Sigmoid colon (tissue), 7 donors: ENCODE data around the gene RTN4. TPM values are rescaled to one million over a fixed set of nuclear protein-coding genes. Genes with fewer than 3 reads are reported as not detected.
A peak's percentile ranks its signal among the peaks of the same experiment; 100 is the strongest.

Experiments
- DNase-seq: peaks from one replicate; pipeline ENCODE4 v3.0.0-alpha.2; 2019
- H3K27ac ChIP-seq, 4 donors: fragments of 200-600 bp; sonication (generic); one replicate each; pipeline ENCODE4 v1.5.1; 2016 to 2019; ENCODE audit warnings: mild to moderate bottlenecking in 1 of 4
- H3K27me3 ChIP-seq, 3 donors: fragments of 200-600 bp; sonication (generic); one replicate each; pipeline ENCODE4 v1.5.1; 2019; ENCODE audit warnings: mild to moderate bottlenecking in 1 of 3
- H3K36me3 ChIP-seq, 4 donors: fragments of 200-600 bp; sonication (generic); one replicate each; pipeline ENCODE4 v1.5.1; 2016 to 2019
- H3K4me1 ChIP-seq, 4 donors: fragments of 200-600 bp; sonication (generic); one replicate each; pipeline ENCODE4 v1.5.1; 2017 to 2019
- H3K4me3 ChIP-seq, 4 donors: fragments of 200-600 bp; sonication (generic); one replicate each; pipeline ENCODE4 v1.5.1; 2017 to 2019; ENCODE audit warnings: mild to moderate bottlenecking in 2 of 4, moderate library complexity in 1 of 4
- H3K9me3 ChIP-seq, 4 donors: fragments of 200-600 bp in 3 of 4; sonication (generic) in 3 of 4; one replicate each; pipeline versions ENCODE4 v1.5.1 to v1.6.1; 2013 to 2019
- EP300 ChIP-seq, 4 donors: sonication (generic); formaldehyde crosslinking; IDR thresholded peaks; one replicate each; pipeline ENCODE4 v1.6.1; 2017; ENCODE audit warnings: antibody characterized with exemption in 4 of 4
- POLR2A ChIP-seq, 2 donors: fragments of 450-650 bp; IDR thresholded peaks; one replicate each; pipeline ENCODE4 v1.6.1; 2016; ENCODE audit warnings: antibody characterized with exemption in 2 of 2, mild to moderate bottlenecking in 2 of 2, moderate library complexity in 2 of 2
- POLR2AphosphoS5 ChIP-seq, 4 donors: sonication (generic); formaldehyde crosslinking; IDR thresholded peaks; one replicate each; pipeline ENCODE4 v1.6.1; 2017; ENCODE audit warnings: antibody characterized with exemption in 4 of 4
- WGBS, 2 donors: extraction: QIAGEN DNeasy Blood & Tissue Kit; methylation state at CpG; one replicate each; pipeline ENCODE4 v1.1.7; 2013; 5-methylcytosine and 5-hydroxymethylcytosine counted together
- intact Hi-C: fragments of 100-400 bp; cut with DNase I; formaldehyde crosslinking; loops from one replicate; pipeline ENCODE4 v1.15.1; 2023
- polyA plus RNA-seq, 3 donors: library from polyadenylated mRNA; stranded (reverse); fragments of 200-250 nt; gene quantifications; one replicate each; pipeline ENCODE4 v1.2.3, GENCODE V29; 2013
- total RNA-seq, 4 donors: library from RNA; depleted of rRNA; stranded (reverse); fragments of >200 nt; gene quantifications; one replicate each; pipeline ENCODE4 v1.1.0, GENCODE V29; 2016
- TF ChIP-seq, protein P1 (sequence below), 4 experiments: fragments of 450-650 bp in 3 of 4; fragments of 200-600 bp in 1 of 4; IDR thresholded peaks; one replicate each; pipeline ENCODE4 v1.5.1; 2016 to 2019; ENCODE audit warnings: antibody characterized with exemption in 4 of 4, mild to moderate bottlenecking in 3 of 4, moderate library complexity in 2 of 4
- donor health status: healthy with polysubstance abuse.
- donor health status: Bipolar disorder and iron deficiency.
- donor health status: healthy.

RTN4 gene
- total and polyA plus RNA-seq, 7 donors: 54.1 to 264 (median 153) TPM

DNA sequence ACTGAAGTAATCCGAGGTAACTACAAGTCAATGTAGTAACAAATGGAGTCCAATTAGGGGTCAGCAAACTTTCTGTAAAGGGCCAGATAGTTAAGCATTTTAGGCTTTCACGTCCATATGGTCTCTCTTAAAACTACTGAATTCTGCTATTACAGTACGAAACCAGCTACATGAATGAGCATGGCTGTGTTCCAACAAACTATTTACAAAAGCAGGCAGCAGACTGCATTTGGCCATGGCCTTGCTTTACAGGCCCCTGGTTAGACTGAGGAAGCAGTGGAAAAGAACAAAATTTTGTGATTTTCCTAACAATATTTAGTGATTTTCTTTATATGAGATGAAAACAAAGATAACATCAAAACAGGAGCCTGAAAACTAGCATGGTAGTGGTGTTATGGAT, 64.0 kb downstream of the RTN4 start:
- Histone ChIP-seq H3K27ac (no peak overlapping the region), H3K4me3 (no peak overlapping the region), H3K4me1 (peaks cover 0 to 69% (median 46%) of the 10 kb centered on the region in 4 donors), H3K27me3 (no peaks in the 10 kb centered on the region), H3K9me3 (no peaks in the 10 kb centered on the region), H3K36me3 (peaks cover 0 to 35% (median 2%) of the 10 kb centered on the region in 4 donors)
- TF ChIP-seq, protein P1, sequence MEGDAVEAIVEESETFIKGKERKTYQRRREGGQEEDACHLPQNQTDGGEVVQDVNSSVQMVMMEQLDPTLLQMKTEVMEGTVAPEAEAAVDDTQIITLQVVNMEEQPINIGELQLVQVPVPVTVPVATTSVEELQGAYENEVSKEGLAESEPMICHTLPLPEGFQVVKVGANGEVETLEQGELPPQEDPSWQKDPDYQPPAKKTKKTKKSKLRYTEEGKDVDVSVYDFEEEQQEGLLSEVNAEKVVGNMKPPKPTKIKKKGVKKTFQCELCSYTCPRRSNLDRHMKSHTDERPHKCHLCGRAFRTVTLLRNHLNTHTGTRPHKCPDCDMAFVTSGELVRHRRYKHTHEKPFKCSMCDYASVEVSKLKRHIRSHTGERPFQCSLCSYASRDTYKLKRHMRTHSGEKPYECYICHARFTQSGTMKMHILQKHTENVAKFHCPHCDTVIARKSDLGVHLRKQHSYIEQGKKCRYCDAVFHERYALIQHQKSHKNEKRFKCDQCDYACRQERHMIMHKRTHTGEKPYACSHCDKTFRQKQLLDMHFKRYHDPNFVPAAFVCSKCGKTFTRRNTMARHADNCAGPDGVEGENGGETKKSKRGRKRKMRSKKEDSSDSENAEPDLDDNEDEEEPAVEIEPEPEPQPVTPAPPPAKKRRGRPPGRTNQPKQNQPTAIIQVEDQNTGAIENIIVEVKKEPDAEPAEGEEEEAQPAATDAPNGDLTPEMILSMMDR (IDR thresholded peaks at IDR 0.05): no peak
- TF ChIP-seq EP300 (IDR thresholded peaks at IDR 0.05) (no peak), POLR2AphosphoS5 (IDR thresholded peaks at IDR 0.05) (no peak), POLR2A (IDR thresholded peaks at IDR 0.05) (no peak)
- DNase-seq: no peak
- intact Hi-C loops: no loop called here
- 72 to 74% methylated on average over 3 of the region's 3 CpGs for WGBS, 2 donors

DNA sequence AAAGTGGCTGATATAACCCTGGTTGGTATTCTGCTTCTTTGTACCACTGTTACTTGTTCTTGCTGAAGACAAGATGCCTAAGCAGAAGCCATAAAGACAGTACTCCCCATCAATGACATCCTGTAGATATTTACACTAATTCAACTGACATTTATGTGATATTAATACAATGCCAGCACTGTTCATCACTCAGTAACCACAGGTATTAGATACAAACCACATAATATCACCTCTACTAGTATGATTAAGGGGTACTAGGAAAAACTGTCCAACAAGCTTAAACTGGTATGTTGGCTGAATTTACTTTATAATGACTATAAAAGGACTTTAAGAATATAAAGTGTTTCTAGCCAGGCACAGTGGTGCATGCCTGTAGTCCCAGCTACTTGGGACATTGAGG, 65.8 kb downstream of the RTN4 start:
- no peak overlapping the region for H3K27ac ChIP-seq
- H3K4me3 ChIP-seq: no peak overlapping the region
- no peak for DNase-seq

DNA sequence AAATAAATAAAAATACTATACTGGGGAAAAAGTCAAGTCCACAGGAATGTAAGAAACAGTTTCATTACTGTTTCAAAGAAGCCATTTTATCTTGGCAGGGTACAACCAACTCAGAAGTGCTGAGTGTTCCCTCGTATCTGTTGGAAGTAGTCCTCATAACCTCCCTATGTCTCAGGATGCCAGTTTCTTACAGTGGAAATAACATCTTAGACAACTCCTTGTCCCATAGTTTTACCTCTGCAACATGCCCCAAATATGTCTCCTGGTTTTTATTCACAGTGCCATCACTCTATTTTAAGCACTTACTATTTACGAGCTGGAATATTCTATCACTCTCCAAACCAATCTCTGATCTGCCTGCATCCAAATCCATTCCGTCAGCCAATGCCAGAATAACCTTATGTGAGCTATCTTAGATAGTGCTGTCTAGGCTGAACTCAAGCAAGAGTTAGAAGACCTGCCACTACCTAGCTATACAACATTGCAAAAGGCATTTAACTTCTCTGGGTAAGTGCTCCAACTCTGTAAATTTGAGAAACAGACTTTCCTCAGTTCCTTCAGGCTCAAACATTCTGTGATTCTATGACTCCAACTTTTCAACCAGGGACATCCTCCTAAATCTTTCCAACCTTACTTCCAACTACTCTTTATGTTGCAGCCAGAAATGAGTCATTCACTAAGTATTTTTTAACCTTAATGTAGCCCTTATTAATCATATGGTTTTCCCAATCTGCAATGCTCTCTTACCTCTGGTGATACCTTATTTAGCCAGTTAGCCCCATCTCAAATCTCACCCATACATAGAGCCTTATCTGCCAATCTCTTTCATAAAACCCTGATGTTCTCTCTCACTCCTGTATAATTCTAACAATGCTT, 66.7 kb downstream of the RTN4 start:
- intact Hi-C loops: no loop called here
- Histone ChIP-seq H3K4me3 (no peak overlapping the region), H3K9me3 (no peaks in the 10 kb centered on the region), H3K27ac (peak overlapping the region in 2 of 4 donors; percentile 11 to 36), H3K36me3 (peaks cover 0 to 44% (median 2%) of the 10 kb centered on the region in 4 donors), H3K4me1 (peaks cover 0 to 76% (median 56%) of the 10 kb centered on the region in 4 donors), H3K27me3 (no peaks in the 10 kb centered on the region)
- 54 to 56% methylated on average over 3 of the region's 3 CpGs for WGBS, 2 donors
- DNase-seq: no peak
- TF ChIP-seq POLR2AphosphoS5 (IDR thresholded peaks at IDR 0.05) (no peak), POLR2A (IDR thresholded peaks at IDR 0.05) (no peak)

More for the DNA sequence above, 65.8 kb downstream of the RTN4 start:
- no peaks in the 10 kb centered on the region for H3K9me3 ChIP-seq
- intact Hi-C loops: no loop called here
- TF ChIP-seq, protein P1 (IDR thresholded peaks at IDR 0.05): no peak
- TF ChIP-seq POLR2A (IDR thresholded peaks at IDR 0.05): no peak
- TF ChIP-seq POLR2AphosphoS5 (IDR thresholded peaks at IDR 0.05): no peak
- TF ChIP-seq EP300 (IDR thresholded peaks at IDR 0.05): no peak
- H3K27me3 ChIP-seq: no peaks in the 10 kb centered on the region
- H3K4me1 ChIP-seq: peaks cover 0 to 77% (median 53%) of the 10 kb centered on the region in 4 donors
- H3K36me3 ChIP-seq: peaks cover 0 to 44% (median 2%) of the 10 kb centered on the region in 4 donors

DNA sequence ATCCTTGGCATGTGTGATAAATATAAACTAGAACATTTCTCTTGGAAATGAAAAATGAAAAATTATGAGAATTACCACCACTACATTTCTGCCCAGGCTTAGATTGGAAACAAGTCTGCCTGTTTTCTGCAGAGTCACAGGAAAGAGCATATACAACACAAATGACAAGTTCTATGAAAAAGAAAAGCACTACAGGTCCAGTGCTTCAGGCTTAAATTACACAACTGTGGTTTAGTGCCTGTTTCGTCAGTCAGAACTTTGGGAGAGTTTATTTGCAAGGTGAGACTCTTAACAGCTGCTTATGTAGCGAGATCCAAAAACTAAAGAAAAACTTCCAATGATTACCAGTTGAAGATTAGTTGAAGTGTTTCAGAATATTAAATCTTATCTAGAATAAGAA, 68.9 kb downstream of the RTN4 start:
- H3K9me3 ChIP-seq: no peaks in the 10 kb centered on the region
- peaks cover 0 to 34% (median 0%) of the 10 kb centered on the region in 4 donors for H3K36me3 ChIP-seq
- no peak overlapping the region for H3K4me3 ChIP-seq
- TF ChIP-seq, protein P1 (IDR thresholded peaks at IDR 0.05): no peak
- TF ChIP-seq EP300 (IDR thresholded peaks at IDR 0.05) (no peak), POLR2AphosphoS5 (IDR thresholded peaks at IDR 0.05) (no peak), POLR2A (IDR thresholded peaks at IDR 0.05) (no peak)
- DNase-seq: no peak
- no peak overlapping the region for H3K27ac ChIP-seq
- H3K27me3 ChIP-seq: no peaks in the 10 kb centered on the region
- WGBS, 2 donors: 78 to 83% methylated on average over 2 of the region's 2 CpGs
- intact Hi-C loops: no loop called here
- peaks cover 0 to 72% (median 62%) of the 10 kb centered on the region in 4 donors for H3K4me1 ChIP-seq

DNA sequence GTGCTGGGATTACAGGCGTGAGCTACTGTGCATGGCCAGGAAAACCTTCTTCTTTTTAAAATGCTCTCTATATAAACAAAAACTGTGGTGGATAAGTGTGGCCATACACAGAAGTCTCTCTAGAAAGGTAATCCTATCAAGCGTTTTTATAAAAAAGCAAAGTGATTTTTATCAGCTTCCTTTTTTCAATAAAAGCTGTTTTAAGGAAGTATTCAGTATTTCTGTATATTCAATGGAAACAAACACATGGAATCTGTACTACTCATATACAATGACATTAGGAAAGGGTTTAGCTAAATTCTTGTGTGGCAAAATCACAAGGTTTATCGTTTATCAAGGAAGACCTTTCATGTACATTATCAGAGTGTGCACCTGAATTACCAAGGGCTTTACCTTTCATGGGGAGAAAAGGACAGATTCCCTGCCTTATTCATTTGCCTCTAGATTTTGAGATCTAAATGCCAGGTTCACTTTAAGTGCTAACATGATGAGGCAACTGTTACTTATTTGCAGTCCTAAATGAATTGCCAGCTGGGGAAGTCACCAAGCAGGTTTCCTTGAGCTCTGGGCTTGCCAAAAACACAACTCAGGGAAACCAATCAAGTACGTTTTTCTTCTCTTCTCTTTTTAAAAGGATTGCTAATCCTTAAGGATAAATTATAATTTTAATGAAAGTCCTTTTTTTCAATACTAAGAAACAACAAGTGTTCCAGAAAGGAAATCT, 70.8 kb downstream of the RTN4 start:
- DNase-seq: no peak
- H3K9me3 ChIP-seq: no peaks in the 10 kb centered on the region
- H3K27me3 ChIP-seq: no peaks in the 10 kb centered on the region
- intact Hi-C loops: no loop called here
- H3K36me3 ChIP-seq: peaks cover 0 to 24% (median 0%) of the 10 kb centered on the region in 4 donors
- H3K4me3 ChIP-seq: no peak overlapping the region
- H3K4me1 ChIP-seq: peaks cover 0 to 75% (median 68%) of the 10 kb centered on the region in 4 donors
- whole genome bisulfite sequencing, 2 donors: 31 to 59% methylated on average over 4 of the region's 4 CpGs
- no peak overlapping the region for H3K27ac ChIP-seq
- no peak for TF ChIP-seq EP300 (IDR thresholded peaks at IDR 0.05)
- TF ChIP-seq, protein P1 (IDR thresholded peaks at IDR 0.05): no peak
- no peak for TF ChIP-seq POLR2A (IDR thresholded peaks at IDR 0.05)
- no peak for TF ChIP-seq POLR2AphosphoS5 (IDR thresholded peaks at IDR 0.05)
